Measurements from ENCODE around the gene NOP14.

The NOP14 gene

GRCh38 chr4:2965262-2965661 is 2.1 kb upstream of the NOP14 start:
- no peak overlapping the region for H3K4me3 ChIP-seq (replicated peaks; ENCODE audit: low read depth, low read length)
- peaks cover 3% of the 10 kb centered on the region for H3K36me3 ChIP-seq (ENCODE audit: control insufficient read depth, insufficient read depth, low read length)
- no peak for TF ChIP-seq CTCF (IDR thresholded peaks at IDR 0.05; ENCODE audit: insufficient read depth, low read length, poor library complexity, severe bottlenecking)
- no peak for DNase-seq (ENCODE audit: extremely low read depth, insufficient read length)
- H3K27me3 ChIP-seq (replicated peaks; ENCODE audit: control insufficient read depth, insufficient read depth, low read length) = no peaks in the 10 kb centered on the region

- Histone ChIP-seq H3K4me3 (replicated peaks; ENCODE audit: low read depth, low read length) (no peak overlapping the region), H3K36me3 (ENCODE audit: control insufficient read depth, insufficient read depth, low read length) (peaks cover 3% of the 10 kb centered on the region), H3K27me3 (replicated peaks; ENCODE audit: control insufficient read depth, insufficient read depth, low read length) (no peaks in the 10 kb centered on the region)
- DNase-seq (ENCODE audit: extremely low read depth, insufficient read length) = no peak
- no peak for TF ChIP-seq CTCF (IDR thresholded peaks at IDR 0.05; ENCODE audit: insufficient read depth, low read length, poor library complexity, severe bottlenecking)
These were observed 1.6 kb upstream of the NOP14 start for GRCh38 chr4:2964706-2965258.

- TF ChIP-seq CTCF (IDR thresholded peaks at IDR 0.05; ENCODE audit: insufficient read depth, low read length, poor library complexity, severe bottlenecking) = no peak
- Histone ChIP-seq H3K27me3 (replicated peaks; ENCODE audit: control insufficient read depth, insufficient read depth, low read length) (no peaks in the 10 kb centered on the region), H3K4me3 (replicated peaks; ENCODE audit: low read depth, low read length) (peak overlapping the region; percentile 87), H3K36me3 (ENCODE audit: control insufficient read depth, insufficient read depth, low read length) (peaks cover 3% of the 10 kb centered on the region)
- no peak for DNase-seq (ENCODE audit: extremely low read depth, insufficient read length)
These were observed 813 bp upstream of the NOP14 start for GRCh38 chr4:2963966-2964471.

- peak overlapping the region; percentile 87 for H3K4me3 ChIP-seq (replicated peaks; ENCODE audit: low read depth, low read length)
- TF ChIP-seq CTCF (IDR thresholded peaks at IDR 0.05; ENCODE audit: insufficient read depth, low read length, poor library complexity, severe bottlenecking) = no peak
- peaks cover 7% of the 10 kb centered on the region for H3K36me3 ChIP-seq (ENCODE audit: control insufficient read depth, insufficient read depth, low read length)
- no peaks in the 10 kb centered on the region for H3K27me3 ChIP-seq (replicated peaks; ENCODE audit: control insufficient read depth, insufficient read depth, low read length)
- no peak for DNase-seq (ENCODE audit: extremely low read depth, insufficient read length)
These were observed 512 bp downstream of the NOP14 start for GRCh38 chr4:2962614-2963174.

- peak overlapping the region; percentile 87 for H3K4me3 ChIP-seq (replicated peaks; ENCODE audit: low read depth, low read length)
- DNase-seq (ENCODE audit: extremely low read depth, insufficient read length) = no peak
- no peak for TF ChIP-seq CTCF (IDR thresholded peaks at IDR 0.05; ENCODE audit: insufficient read depth, low read length, poor library complexity, severe bottlenecking)
- no peaks in the 10 kb centered on the region for H3K27me3 ChIP-seq (replicated peaks; ENCODE audit: control insufficient read depth, insufficient read depth, low read length)
- peaks cover 10% of the 10 kb centered on the region for H3K36me3 ChIP-seq (ENCODE audit: control insufficient read depth, insufficient read depth, low read length)
These were observed 1.3 kb downstream of the NOP14 start for GRCh38 chr4:2961811-2962441.

Measured in GM06990 (cell line).